HTR-8/SVneo (cell line): ENCODE measurements around the gene MEGF9.
"Not testable (repeated sequence)": the region's sequence is repeated elsewhere in the genome, so short reads cannot be mapped to it uniquely, and the experiment has no call there.

Experiments used
- DNase-seq: peaks from one replicate; pipeline ENCODE4 v3.0.0; 2011; ENCODE audit warnings: low spot score, mixed read lengths; ENCODE audit not compliant: insufficient read length
- FAIRE-seq: peaks from 2 replicates; lab custom pipeline; 2011; peaks lifted over from hg19 to GRCh38; lab: Jason Lieb, UNC

MEGF9 gene

GRCh38 chr9:120558454-120558853, 155.8 kb downstream of the MEGF9 start:
- FAIRE-seq (no peak), DNase-seq (no peak)

- DNase-seq (no peak), FAIRE-seq (no peak)
Measured at GRCh38 chr9:120557205-120557604, 157.1 kb downstream of the MEGF9 start.

GRCh38 chr9:120556775-120557174, 157.5 kb downstream of the MEGF9 start:
- FAIRE-seq (no peak), DNase-seq (no peak)

GRCh38 chr9:120555839-120556238, 158.4 kb downstream of the MEGF9 start:
- no peak for FAIRE-seq
- no peak for DNase-seq

GRCh38 chr9:120552210-120552704, 162.0 kb downstream of the MEGF9 start:
- not testable (repeated sequence) for FAIRE-seq, DNase-seq
